Testis (tissue), 2 donors: ENCODE data around the gene TMEM171.

Source experiments
- POLR2A ChIP-seq: fragments of 450-650 bp; IDR thresholded peaks from one replicate; pipeline ENCODE4 v1.6.1; 2017; ENCODE audit warnings: antibody characterized with exemption, mild to moderate bottlenecking, moderate library complexity
- TF ChIP-seq, protein P1 (sequence below), 3 experiments: fragments of 450-650 bp in 2 of 3; fragments of 200-600 bp in 1 of 3; sonication (generic) in 1 of 3; IDR thresholded peaks; one replicate each; pipeline ENCODE4 v1.5.1; 2016 to 2019; ENCODE audit warnings: antibody characterized with exemption in 3 of 3, mild to moderate bottlenecking in 2 of 3, moderate library complexity in 1 of 3

- TF ChIP-seq POLR2A, result no peak
- TF ChIP-seq, protein P1, sequence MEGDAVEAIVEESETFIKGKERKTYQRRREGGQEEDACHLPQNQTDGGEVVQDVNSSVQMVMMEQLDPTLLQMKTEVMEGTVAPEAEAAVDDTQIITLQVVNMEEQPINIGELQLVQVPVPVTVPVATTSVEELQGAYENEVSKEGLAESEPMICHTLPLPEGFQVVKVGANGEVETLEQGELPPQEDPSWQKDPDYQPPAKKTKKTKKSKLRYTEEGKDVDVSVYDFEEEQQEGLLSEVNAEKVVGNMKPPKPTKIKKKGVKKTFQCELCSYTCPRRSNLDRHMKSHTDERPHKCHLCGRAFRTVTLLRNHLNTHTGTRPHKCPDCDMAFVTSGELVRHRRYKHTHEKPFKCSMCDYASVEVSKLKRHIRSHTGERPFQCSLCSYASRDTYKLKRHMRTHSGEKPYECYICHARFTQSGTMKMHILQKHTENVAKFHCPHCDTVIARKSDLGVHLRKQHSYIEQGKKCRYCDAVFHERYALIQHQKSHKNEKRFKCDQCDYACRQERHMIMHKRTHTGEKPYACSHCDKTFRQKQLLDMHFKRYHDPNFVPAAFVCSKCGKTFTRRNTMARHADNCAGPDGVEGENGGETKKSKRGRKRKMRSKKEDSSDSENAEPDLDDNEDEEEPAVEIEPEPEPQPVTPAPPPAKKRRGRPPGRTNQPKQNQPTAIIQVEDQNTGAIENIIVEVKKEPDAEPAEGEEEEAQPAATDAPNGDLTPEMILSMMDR (IDR thresholded peaks at IDR 0.05), result no peak
These were observed 4.8 kb upstream of the TMEM171 start for GRCh38 chr5:73115399-73116051.
